GM19240 (cell line): ENCODE data around the gene HMMR.
"Not testable (repeated sequence)": the region's sequence is repeated elsewhere in the genome, so short reads cannot be mapped to it uniquely, and the experiment has no call there.

Experiments used
- DNase-seq: peaks from one replicate; pipeline ENCODE4 v3.0.0; 2011; ENCODE audit warnings: low spot score; ENCODE audit not compliant: insufficient read length

Gene HMMR

DNA sequence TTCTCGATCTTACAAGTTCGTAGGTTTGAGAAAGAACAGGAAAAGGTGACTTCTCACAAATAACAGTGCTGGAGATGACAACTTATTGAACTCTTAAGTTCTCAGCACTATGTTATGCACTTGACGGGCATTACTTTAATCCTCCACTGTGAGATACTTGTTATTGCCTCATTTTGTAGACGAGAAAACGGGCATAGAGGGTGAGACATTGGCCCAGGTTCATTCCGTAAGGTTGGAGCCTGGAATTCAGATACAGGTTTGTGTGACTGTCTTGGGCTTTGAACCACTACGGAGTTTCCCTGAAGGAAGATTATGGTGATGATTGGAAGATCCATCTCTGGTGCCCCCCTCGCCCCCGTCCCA, 45.6 kb downstream of the HMMR start:
- no peak for DNase-seq

DNA sequence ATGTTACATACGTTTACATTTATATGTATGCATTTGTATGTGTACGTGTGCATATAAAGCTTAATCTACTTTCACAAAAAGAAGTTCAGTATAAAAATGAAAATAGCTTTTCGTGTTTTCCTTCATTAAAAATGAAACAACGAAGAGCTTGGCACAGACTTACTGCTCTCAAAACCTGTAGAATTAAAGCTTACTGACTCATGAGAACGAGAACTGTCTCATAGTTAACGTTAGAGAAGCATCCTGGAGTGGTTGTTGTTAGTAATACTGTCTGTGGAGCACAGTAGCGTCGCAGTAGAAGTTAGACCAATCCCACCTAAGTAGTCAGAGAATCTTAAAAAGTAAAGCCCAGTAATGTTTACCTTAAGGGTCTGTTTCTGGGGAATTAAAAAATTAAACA, 46.3 kb downstream of the HMMR start:
- no peak for DNase-seq

DNA sequence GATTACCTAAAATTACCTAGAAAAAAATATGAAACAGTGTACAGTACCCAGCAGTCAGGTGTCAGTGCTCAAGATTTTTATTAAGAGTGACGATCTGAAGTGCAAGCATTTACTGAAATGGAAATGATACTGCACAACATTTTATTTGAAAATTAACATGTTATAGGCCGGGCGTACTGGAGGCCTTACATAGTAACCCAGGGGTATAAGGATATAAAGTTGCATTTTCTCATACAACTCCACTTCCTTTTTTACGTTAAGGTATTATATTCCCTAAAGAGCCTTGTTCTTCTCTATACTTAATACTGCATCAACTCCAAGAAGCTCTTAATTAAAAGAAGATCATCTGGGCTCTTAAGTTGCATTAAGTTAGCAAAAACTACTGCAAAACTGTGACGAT, 48.3 kb downstream of the HMMR start:
- no peak for DNase-seq

DNA sequence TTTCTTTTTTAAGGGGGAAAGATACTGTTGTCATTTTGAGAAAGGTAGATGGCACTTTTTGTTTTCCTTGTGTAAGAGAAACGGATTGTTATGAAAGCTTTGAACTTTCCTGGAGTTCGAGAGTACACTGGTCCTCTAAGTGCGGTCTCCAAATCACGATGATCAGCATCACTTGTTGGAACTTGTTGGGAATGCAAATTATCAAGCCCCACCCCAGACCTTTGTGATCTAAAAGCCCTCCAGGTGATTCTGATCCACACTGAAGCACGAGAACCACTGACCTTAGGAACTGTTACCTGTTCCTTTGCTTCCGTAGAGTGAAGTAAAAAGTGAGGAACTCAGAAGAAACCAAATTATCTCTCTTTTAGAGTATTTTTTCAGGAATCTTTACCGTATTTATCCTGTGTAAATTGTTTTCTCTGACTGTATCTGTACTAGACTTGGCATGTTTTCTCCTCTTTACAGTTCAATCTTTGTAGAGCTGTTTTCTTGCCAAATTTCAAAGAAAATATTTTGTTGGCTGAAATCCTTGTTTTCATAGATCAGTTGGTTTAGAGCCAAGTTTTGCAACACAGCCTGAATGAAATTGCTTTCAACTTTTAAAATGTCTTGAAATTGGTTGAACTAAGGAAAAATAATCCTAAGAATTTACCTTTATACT, 49.0 kb downstream of the HMMR start:
- no peak for DNase-seq

DNA sequence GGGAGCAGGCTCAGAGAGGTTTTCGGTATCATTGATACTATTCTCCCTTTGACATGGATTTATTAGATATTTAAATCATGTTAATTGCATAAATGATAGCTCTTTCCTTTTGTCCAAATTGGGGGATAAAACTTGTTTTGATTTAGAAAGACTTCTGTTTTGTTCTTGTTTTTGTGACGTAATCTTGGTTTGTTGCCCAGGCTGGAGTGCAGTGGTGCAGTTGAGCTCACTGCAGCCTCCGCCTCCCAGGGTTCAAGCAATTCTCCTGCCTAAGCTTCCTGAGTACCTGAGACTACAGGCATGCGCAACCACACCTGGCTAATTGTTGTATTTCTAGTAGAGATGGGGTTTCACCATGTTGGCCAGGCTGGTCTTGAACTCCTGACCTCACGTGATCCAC, 52.1 kb downstream of the HMMR start:
- DNase-seq = no peak

DNA sequence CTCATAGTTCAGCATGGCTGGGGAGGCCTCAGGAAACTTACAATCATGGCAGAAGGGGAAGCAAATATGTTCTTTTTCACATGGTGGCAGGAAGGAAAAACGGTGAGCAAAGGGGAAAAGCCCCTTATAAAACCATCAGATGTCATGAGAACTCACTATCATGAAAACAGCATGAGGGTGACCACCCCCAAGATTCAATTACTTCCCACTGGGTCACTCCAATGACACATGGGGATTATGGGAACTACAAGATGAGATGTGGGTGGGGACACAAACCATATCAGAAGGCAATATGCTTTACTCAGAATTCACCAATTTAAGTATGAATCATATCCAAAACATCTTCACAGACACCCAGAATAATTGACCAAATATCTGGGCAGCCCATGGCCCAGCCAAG, 64.7 kb downstream of the HMMR start:
- DNase-seq = no peak

- no peak for DNase-seq
Observed at GRCh38 chr5:163529698-163530097, 69.3 kb downstream of the HMMR start.

GRCh38 chr5:163531272-163531671, 70.8 kb downstream of the HMMR start:
- DNase-seq = no peak

- DNase-seq = no peak
Observed at GRCh38 chr5:163532171-163533084, 72.0 kb downstream of the HMMR start.

DNA sequence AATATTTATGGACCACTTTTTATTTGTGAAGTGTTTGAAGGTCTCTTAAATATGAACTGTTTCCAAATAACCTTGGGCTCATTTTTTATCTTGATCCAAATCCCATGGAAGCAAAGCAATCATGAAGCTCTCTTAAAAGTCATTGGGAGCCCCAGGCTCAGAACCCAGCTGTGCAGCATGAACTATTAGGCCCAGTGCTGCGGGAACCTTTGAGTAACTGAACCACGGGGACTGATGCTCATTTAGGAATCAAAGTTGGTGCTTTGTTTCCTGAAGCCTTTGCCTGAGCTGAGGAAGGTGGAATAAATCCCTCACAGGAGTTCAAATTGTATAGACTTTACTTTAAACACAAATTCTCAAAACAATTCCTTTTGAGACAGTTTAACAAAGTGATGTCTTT, 72.8 kb downstream of the HMMR start:
- no peak for DNase-seq

- no peak for DNase-seq
Observed at GRCh38 chr5:163534492-163535094, 74.2 kb downstream of the HMMR start.

DNA sequence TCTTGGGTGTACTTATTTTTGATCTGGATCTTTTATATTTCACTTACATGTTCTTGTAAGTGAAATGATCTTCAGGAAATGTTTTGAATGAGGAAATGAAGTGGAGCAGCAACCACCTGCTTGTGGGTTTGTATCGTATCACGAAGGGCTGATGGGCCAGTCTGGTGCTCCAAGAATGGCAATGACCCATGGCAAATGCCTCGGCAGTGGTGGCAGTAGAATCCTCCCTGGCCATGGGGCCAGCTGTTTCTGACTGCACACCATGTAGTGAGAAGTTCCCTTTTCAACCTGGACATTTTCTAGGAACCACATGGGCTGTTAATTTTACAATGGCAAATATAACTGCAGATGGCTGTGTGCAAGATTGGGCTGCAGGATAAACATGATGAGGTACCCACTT, 74.9 kb downstream of the HMMR start:
- DNase-seq = no peak

DNA sequence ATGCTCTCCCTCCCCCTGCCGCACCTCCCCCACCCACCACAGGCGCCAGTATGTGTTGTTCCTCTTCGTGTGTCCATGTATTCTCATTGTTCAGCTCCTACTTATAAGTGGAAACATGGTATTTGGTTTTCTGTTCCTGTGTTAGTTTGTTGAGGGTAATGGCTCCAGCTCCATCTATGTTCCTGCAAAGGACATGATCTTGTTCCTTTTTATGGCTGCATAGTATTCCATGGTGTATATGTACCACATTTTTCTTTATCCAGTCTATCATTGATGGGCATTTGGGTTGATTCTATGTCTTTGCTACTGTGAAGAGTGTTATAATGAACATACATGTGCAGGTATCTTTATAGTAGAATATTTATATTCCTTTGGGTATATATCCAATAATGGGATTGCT, 76.0 kb downstream of the HMMR start:
- DNase-seq = not testable (repeated sequence)

DNA sequence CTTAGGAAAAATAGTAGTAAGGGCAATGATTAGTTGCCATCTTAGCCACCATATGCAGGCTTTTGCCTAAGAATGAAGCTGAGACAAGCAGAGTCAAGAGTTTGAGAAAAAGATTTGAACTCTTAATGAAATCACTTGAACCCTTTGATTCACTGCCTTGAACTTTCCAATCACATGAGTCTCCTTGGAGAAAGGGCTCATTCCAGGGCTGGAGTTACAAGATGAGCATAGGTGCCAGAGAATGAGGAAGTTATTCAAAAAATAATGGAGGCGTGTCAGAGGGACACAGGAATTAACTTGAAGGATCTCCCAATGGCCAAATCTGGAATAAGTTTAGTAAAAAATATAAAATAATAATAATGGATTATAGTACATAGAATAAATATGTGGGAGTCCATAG, 80.3 kb downstream of the HMMR start:
- DNase-seq = no peak
